Ascending aorta (tissue), 2 donors: ENCODE results near the gene CREG1. TPM values are rescaled to one million over a fixed set of nuclear protein-coding genes. Genes with fewer than 3 reads are reported as not detected.

ENCODE experiments used
- DNase-seq, 2 donors: peaks; one replicate each; pipeline ENCODE4 v3.0.0-alpha.2; 2019; ENCODE audit warnings: low spot score in 2 of 2
- H3K27ac ChIP-seq, 2 donors: fragments of 200-600 bp; sonication (generic); one replicate each; pipeline ENCODE4 v1.5.1; 2016 to 2017; ENCODE audit warnings: mild to moderate bottlenecking in 1 of 2
- H3K27me3 ChIP-seq: fragments of 200-600 bp; sonication (generic); one replicate; pipeline ENCODE4 v1.5.1; 2017
- H3K36me3 ChIP-seq, 2 donors: fragments of 200-600 bp; sonication (generic); one replicate each; pipeline ENCODE4 v1.5.1; 2016
- H3K4me1 ChIP-seq, 2 donors: fragments of 200-600 bp; sonication (generic); one replicate each; pipeline ENCODE4 v1.5.1; 2016 to 2017; ENCODE audit warnings: mild to moderate bottlenecking in 1 of 2
- H3K4me3 ChIP-seq, 2 donors: fragments of 200-600 bp; sonication (generic); one replicate each; pipeline ENCODE4 v1.5.1; 2016 to 2017; ENCODE audit warnings: mild to moderate bottlenecking in 1 of 2
- H3K9me3 ChIP-seq, 2 donors: fragments of 200-600 bp; sonication (generic); one replicate each; pipeline ENCODE4 v1.5.1; 2016
- CTCF ChIP-seq, 3 experiments: fragments of 200-600 bp in 2 of 3; fragments of 450-650 bp in 1 of 3; sonication (generic) in 2 of 3; IDR thresholded peaks; one replicate each; pipeline ENCODE4 v1.5.1; 2016 to 2019; ENCODE audit warnings: antibody characterized with exemption in 3 of 3, mild to moderate bottlenecking in 1 of 3, moderate library complexity in 1 of 3
- intact Hi-C: fragments of 100-400 bp; cut with DNase I; formaldehyde crosslinking; loops from one replicate; pipeline ENCODE4 v1.15.1; 2023
- total RNA-seq: library from RNA; depleted of rRNA; stranded (reverse); fragments of >200 nt; gene quantifications from one replicate; pipeline ENCODE4 v1.1.0, GENCODE V29; 2016

Gene CREG1
- 170 TPM for total RNA-seq

- H3K27ac ChIP-seq: peak within 1 kb of the TSS; percentile 74 to 80
- intact Hi-C loops: loop anchor here (1.0 to 10.0 kb wide), 7 partner anchors 96 to 1931 kb away; partner anchors contain the start of genes POGK, POU2F1, SFT2D2 and SLC19A2
- DNase-seq: peak; percentile 76 to 96
- H3K36me3 ChIP-seq: no peaks in the 10 kb centered on the region
- peak within 1 kb of the TSS; percentile 77 to 85 for H3K4me3 ChIP-seq
- no peaks in the 10 kb centered on the region for H3K9me3 ChIP-seq
- peaks cover 0 to 7% of the 10 kb centered on the region in 2 donors for H3K4me1 ChIP-seq
- no peak for TF ChIP-seq CTCF (IDR thresholded peaks at IDR 0.05)
- H3K27me3 ChIP-seq: no peaks in the 10 kb centered on the region
These were observed at the start of gene CREG1 for GRCh38 chr1:167553136-167554027. Gene CREG1 (minus strand): TSS chr1:167553762.

GRCh38 chr1:167602840-167603239, 49.3 kb upstream of the CREG1 start:
- no peak overlapping the region for H3K27ac ChIP-seq
- H3K36me3 ChIP-seq: no peaks in the 10 kb centered on the region
- intact Hi-C loops: loop anchor here (5.0 kb wide), 1 partner anchor 199 kb away; no protein-coding TSS in a partner anchor
- H3K9me3 ChIP-seq: peaks cover 4 to 11% of the 10 kb centered on the region in 2 donors
- no peak for TF ChIP-seq CTCF (IDR thresholded peaks at IDR 0.05)
- H3K4me1 ChIP-seq: no peaks in the 10 kb centered on the region
- DNase-seq: no peak
- no peaks in the 10 kb centered on the region for H3K27me3 ChIP-seq
- no peak overlapping the region for H3K4me3 ChIP-seq

GRCh38 chr1:167601442-167602383, 48.2 kb upstream of the CREG1 start:
- H3K36me3 ChIP-seq: no peaks in the 10 kb centered on the region
- DNase-seq: peak in 1 of 2 donors; percentile 76
- intact Hi-C loops: loop anchor here (5.0 kb wide), 1 partner anchor 201 kb away; no protein-coding TSS in a partner anchor
- H3K9me3 ChIP-seq: peaks cover 0 to under 1% of the 10 kb centered on the region in 2 donors
- H3K4me1 ChIP-seq: no peaks in the 10 kb centered on the region
- H3K27me3 ChIP-seq: no peaks in the 10 kb centered on the region
- no peak for TF ChIP-seq CTCF (IDR thresholded peaks at IDR 0.05)
- H3K27ac ChIP-seq: no peak overlapping the region
- no peak overlapping the region for H3K4me3 ChIP-seq

- H3K27me3 ChIP-seq: no peaks in the 10 kb centered on the region
- H3K36me3 ChIP-seq: no peaks in the 10 kb centered on the region
- intact Hi-C loops: loop anchor here (1.0 to 5.0 kb wide), 2 partner anchors 88 to 202 kb away; no protein-coding TSS in a partner anchor
- H3K4me3 ChIP-seq: no peak overlapping the region
- no peak for DNase-seq
- TF ChIP-seq CTCF (IDR thresholded peaks at IDR 0.05): peak; percentile 37 to 62 (median 38)
- no peaks in the 10 kb centered on the region for H3K4me1 ChIP-seq
- no peak overlapping the region for H3K27ac ChIP-seq
- no peaks in the 10 kb centered on the region for H3K9me3 ChIP-seq
These were observed 46.5 kb upstream of the CREG1 start for GRCh38 chr1:167599957-167600581.

- no peak for DNase-seq
- intact Hi-C loops: no loop called here
- no peaks in the 10 kb centered on the region for H3K4me1 ChIP-seq
- H3K36me3 ChIP-seq: no peaks in the 10 kb centered on the region
- no peak overlapping the region for H3K27ac ChIP-seq
- H3K27me3 ChIP-seq: no peaks in the 10 kb centered on the region
- H3K4me3 ChIP-seq: no peak overlapping the region
- TF ChIP-seq CTCF (IDR thresholded peaks at IDR 0.05): no peak
- H3K9me3 ChIP-seq: no peaks in the 10 kb centered on the region
These were observed 41.3 kb upstream of the CREG1 start for GRCh38 chr1:167594822-167595221.
